Vagina (tissue), 2 donors: ENCODE data around the gene ULK2.

Experiments
- POLR2A ChIP-seq, 2 donors: fragments of 450-650 bp; IDR thresholded peaks; one replicate each; pipeline ENCODE4 v1.6.1; 2017; ENCODE audit warnings: antibody characterized with exemption in 2 of 2, mild to moderate bottlenecking in 2 of 2, moderate library complexity in 2 of 2
- TF ChIP-seq, protein P1 (sequence below), 3 experiments: fragments of 450-650 bp in 2 of 3; fragments of 200-600 bp in 1 of 3; sonication (generic) in 1 of 3; IDR thresholded peaks; one replicate each; pipeline ENCODE4 v1.5.1; 2017 to 2019; ENCODE audit warnings: antibody characterized with exemption in 3 of 3, mild to moderate bottlenecking in 2 of 3, moderate library complexity in 2 of 3

DNA sequence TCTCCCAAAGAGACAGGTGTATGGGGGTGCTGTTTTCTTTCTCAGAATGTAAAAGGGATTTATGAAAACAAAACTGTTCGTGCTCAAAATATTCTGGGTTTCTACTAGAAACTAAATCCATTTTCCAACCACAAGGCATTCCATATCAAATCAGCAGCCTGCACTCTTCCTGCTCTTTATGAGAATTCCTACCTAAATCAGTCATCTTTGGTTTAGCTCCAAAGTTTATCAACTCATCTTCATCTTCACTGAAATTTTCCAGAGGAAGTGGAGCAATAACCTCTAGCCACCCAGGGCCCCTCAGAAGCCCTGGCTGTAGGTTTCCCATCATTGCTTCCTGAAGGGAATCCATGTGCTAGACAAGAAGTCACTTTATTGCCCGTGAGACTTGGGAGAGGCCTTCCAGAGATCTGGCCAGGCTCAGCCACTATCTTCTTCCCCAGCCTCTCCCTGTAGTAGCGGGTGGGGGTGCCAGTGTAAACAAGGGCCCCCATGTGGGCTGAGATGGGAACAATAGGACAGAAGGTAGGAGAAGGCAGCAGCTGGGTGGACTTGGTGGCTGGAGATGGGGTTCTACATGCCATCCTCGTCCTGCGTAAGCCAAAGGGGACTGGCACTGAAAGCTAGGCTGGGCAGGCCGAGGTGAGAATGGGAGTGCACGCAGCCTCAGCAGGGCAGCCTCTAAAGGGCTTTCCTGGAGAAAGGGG lies 97.6 kb downstream of the ULK2 start:
- no peak for TF ChIP-seq POLR2A (IDR thresholded peaks at IDR 0.05)
- TF ChIP-seq, protein P1, sequence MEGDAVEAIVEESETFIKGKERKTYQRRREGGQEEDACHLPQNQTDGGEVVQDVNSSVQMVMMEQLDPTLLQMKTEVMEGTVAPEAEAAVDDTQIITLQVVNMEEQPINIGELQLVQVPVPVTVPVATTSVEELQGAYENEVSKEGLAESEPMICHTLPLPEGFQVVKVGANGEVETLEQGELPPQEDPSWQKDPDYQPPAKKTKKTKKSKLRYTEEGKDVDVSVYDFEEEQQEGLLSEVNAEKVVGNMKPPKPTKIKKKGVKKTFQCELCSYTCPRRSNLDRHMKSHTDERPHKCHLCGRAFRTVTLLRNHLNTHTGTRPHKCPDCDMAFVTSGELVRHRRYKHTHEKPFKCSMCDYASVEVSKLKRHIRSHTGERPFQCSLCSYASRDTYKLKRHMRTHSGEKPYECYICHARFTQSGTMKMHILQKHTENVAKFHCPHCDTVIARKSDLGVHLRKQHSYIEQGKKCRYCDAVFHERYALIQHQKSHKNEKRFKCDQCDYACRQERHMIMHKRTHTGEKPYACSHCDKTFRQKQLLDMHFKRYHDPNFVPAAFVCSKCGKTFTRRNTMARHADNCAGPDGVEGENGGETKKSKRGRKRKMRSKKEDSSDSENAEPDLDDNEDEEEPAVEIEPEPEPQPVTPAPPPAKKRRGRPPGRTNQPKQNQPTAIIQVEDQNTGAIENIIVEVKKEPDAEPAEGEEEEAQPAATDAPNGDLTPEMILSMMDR (IDR thresholded peaks at IDR 0.05), result no peak
